A204.1 (cell line): Measurements from ENCODE around the gene PDZD2.
"Not testable (repeated sequence)": the region's sequence is repeated elsewhere in the genome, so short reads cannot be mapped to it uniquely, and the experiment has no call there.

ENCODE experiments used
- FAIRE-seq: peaks from 2 replicates; lab custom pipeline; 2012; peaks lifted over from hg19 to GRCh38; lab: Jason Lieb, UNC

Gene PDZD2

GRCh38 chr5:31937226-31937625 lies 298.3 kb downstream of the PDZD2 start:
- FAIRE-seq: no peak

DNA sequence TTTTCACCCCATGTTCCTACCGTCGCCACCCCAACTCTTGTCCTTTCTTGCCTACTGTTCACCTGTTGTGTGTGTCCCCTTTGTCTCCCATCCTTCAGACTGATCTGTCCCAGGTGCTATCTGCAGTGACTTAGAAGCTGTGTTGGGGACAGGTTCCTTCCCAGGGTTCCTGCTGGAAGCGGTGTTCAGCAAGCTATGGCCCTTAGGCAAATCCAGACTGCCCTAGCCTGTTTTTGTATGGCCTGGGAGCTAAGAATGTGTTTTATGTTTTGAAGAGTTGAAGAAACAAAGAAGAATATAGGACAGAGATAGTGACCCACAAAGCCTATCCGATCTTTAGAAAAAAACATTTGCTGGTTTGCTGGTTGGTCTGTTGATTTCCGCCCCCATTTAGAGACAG lies 298.8 kb downstream of the PDZD2 start:
- FAIRE-seq: no peak

DNA sequence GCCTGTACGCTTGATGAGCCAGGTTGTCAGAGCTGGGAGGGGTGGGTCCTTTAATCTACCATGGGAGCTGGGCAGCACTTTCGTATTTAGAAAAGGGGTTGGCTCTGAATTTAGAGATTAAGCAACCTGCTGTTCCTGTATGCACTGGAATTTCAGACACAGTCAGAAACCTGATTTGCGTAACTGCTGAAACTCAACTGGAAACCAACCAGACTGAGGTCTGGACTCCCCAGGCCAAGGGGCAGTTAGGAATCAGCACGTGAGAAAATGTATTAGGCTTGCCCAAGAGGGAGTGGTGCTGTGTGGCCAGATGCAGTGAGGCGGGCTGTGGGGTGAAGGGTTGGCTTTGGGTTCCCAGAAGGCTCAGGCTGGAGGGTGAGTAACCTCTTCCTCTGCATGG lies 300.2 kb downstream of the PDZD2 start:
- FAIRE-seq: no peak

DNA sequence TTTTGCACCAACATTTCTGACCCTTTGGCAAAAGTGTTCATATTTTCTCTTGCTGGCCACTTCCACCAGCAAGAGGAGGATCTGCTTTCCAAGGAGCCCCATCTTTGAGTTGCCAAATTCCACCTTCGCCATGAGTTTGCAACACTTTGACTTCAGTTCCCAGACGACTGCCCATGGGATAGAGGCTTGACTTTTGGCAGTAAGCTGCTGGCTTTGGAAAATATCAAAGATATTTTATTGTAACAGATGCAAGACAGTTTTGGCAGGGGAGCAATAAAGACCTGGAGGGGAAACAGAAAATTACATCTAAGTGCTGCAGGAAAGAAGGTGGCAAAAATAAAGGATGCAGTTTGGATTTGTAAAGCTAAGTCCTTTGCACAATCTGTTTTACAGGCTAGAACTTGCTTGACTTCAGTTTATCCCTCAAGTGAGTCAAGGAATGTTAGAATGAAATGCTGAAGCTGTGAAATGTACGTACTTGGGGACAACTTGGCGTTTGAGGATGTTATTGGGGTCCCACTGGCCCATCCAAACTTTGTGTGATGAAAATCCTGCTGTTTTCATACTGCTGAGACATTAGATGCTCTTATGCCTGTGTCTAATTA lies 302.3 kb downstream of the PDZD2 start:
- no peak for FAIRE-seq

GRCh38 chr5:31942546-31942945 lies 303.6 kb downstream of the PDZD2 start:
- no peak for FAIRE-seq

DNA sequence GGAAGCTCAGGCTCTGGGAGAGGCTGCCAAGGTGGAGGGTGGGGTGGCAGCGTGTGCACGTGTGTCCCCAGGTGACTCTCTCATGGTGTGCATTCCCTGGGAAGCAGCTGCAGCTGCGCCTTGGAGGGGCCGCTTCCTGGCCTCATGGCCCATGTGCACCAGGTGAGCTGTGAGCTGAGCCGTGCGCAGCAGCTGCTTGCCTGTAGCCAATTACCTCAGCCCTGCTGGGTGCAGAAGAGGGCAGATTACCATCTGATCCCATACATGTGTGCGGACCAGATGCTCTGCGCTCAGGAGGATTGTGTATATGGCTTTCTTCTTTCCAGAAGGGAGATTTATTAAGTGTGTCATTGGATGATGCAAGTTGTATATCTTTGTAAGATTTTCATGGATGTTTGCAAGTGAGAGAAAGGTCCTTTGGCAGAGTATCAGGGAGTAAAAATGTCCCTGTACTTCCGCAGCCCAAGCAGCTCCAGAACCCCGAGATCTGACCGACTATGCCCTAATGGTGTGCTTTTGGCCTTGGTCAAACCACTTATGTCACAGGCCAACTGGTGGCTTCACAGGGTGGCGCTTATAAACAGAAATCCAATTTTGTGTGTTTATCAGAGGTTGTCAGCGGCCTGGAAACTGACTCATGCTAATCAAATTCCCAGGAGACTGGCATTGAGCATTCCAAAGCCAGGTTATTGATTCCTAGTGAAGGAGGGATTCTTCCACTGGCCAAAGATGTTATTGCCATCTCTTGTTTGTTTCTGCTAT lies 305.9 kb downstream of the PDZD2 start:
- no peak for FAIRE-seq

DNA sequence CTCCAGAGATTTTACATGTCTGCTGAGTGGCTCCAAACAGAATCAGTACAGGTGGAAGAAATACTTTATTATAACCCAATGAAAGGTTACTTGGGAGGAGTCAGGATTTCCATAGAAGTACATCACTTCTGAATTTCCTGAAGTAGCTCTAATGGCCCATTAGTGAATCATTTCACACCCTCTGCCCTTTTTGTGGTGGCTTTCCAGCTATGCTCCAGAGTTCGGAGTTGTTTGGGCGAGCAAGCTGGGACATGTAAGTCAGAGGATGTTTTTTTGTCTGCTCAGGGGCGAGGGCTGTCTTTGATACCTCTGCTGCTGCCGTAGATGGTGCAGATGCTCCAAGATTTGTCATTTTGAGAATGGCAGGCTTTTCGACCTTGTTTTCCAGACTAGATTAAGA lies 309.1 kb downstream of the PDZD2 start:
- FAIRE-seq: no peak

DNA sequence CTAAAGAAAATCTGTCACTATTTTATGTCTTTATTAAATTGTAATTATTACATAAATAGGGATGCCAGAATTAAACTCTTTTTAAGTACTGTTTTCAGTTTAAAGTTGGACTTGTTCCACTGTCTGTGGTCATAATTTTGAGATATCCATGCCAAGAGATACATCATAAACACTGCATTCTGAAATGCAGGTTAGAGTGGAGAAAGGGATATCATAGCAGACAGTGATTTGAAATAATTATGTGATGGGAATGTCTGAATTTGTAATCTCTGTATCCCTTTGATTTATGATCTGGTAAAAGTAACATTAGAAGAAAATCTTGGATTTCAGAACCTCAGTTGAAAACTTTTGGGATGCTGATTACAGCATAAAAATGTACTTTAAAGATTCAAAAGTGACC lies 313.1 kb downstream of the PDZD2 start:
- FAIRE-seq: no peak

DNA sequence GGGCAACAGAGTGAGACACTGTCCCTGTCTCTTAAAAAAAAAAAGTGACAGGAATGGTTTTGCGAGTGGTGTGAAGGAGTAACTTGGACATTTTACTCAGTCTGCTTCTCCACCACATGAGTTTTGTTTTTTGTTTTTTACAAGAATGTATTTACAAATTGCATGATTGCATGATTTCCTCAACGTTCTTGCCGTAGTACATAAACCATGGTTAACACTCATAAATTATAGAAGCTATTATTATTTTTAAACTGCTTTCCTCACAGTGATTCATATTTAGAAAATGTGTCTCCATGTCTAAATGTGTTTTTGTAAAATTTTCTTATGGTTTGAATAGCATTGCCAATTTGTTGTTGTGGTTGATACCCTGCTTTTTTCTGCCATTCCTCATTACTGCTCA lies 315.2 kb downstream of the PDZD2 start:
- no peak for FAIRE-seq

DNA sequence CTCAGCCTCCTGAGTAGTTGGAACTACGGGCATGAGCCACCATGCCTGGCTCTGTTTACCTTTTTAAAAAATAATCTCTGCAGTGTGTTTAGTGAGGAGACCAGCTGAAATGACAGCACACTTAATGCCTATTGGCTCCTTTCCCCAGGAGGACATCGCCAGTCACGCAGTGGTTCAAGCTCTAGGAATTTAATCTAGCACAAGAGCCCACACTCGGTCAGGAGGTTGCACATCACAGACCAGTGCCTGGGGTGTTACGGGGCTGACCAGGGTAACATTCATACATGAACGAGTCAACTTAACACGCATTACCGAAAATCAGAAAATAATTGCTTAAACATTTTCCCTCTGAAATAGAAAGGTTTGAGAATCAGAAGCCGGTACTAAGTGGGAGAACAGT lies 318.2 kb downstream of the PDZD2 start:
- FAIRE-seq: no peak

DNA sequence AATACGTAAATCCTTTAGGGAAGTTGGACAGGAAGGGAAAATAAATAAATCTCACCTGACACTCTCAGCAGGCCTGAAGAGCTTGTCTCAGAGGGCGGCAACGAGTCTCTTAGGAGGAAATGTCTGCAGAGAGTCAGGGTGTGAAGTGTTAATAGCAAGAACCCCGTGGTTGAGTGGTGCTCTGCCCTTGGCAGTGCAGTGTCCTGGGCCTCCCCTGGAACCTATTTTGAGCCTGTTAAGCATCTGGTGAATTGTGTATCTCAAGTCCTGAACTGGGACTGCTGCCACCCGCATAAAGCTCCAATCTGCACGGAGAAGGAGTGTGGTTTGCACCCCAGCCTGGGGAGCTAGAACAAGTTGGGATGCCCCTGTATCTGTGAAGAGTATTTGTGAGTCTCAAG lies 323.4 kb downstream of the PDZD2 start:
- no peak for FAIRE-seq

- FAIRE-seq: no peak
These were observed 324.0 kb downstream of the PDZD2 start for GRCh38 chr5:31962871-31963307.

- FAIRE-seq: no peak
These were observed 324.6 kb downstream of the PDZD2 start for GRCh38 chr5:31963358-31964006.

DNA sequence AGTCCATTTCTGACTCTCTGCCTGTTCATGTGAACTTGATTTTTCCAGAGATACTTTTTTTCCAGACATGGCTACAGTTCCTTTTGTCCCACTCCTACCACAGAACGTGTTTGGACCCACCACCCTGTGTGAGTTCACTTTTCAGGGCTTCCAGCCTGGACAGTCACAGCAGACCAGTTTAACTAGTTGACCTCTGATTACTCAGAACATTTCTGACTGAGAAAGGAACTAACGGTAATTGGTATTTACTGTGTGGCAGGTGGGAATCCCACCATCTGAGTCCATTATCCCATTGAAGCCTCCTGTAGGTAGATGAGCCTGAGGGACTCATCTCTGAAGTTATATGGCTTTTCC lies 325.1 kb downstream of the PDZD2 start:
- no peak for FAIRE-seq

DNA sequence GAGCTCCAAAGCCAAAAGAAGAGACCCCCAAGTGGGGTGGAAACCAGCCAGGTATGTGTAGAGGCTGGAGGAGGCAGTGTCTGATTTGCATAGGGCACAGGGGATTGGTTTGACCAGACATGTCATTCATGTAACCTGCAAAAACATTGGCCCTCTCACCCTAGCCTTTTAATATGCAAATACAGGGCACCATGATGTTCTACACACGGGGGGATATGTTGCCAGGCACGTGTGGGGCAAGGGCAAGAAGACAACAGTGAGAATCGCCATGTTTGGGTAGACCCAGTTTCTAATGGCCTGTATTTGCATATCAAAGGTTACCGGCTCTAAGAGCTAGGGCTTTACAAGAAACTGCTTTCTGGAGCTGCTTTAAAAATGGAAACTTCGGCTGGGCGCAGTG lies 326.3 kb downstream of the PDZD2 start:
- FAIRE-seq: no peak

DNA sequence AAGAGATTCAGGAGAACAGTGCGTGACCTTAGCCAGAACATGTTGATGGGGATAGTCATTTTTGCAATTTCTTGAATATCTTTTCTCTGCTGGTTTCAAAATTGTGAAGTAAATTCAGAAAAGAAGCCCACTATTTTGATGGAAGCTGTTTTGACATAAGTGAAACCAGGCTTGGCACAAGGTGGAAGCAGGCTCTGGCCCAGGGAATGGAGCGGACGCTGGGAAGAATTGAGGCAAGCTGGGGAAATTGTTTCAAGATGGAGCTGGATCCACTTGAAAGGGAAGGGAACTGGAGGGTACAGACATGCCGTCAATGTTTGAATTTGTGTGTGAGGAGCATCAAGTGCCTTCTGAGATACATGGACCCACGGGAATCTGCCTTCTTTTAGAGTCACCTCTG lies 328.0 kb downstream of the PDZD2 start:
- no peak for FAIRE-seq

DNA sequence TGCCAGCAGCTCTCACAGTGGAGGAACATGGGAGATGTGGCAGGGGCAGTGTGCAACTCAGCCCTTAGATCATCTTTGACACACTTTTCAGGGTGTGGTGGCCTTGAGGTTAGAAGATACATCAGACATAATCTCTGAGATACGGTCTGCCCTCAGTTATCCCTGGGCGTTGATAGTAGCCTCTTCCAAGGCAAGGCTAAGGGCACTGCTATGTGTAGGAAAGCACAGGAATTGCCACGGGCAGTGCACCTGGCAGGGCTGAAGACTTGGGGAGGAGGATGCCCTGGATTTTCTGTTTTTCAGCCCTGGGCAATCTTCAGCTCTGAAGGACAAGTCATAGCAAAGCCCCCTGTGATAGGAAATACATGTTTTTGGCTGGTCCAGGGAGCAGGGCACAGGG lies 328.5 kb downstream of the PDZD2 start:
- no peak for FAIRE-seq

DNA sequence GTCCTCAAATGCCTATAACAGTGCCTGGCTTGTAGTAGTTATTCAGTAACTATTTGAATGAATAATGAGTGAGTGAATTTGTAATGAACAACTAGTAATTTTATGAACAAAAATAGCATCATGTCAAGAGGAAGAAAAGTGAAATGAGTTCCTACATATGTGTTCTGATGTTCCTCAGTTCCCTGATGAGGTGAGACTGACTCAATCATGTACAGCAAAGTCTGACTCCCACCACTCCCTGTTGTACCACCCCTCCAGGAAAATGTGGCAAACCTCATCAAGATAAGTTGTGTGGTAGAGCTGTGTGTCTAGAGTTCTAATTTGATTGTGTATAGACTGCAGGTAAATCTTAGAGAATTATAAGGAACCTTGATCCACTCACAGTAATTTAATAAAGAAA lies 333.6 kb downstream of the PDZD2 start:
- FAIRE-seq: no peak

DNA sequence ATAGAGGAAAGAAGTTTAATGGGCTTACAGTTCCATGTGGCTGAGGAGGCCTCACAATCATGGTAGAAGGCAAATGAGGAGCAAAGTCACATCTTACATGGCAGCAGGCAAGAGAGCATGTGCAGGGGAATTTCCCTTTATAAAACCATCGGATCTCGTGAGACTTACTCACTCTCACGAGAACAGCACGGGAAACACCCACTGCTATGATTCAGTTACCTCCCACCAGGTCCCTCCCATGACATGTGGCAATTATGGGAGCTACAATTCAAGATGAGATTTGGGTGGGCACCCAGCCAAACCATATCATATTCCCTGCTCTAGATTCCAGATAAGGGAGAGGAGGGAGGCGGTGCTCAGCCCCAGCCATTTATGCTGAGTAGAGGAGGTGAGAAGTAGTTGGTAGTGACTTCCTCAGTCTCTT lies 336.3 kb downstream of the PDZD2 start:
- not testable (repeated sequence) for FAIRE-seq

- FAIRE-seq: no peak
These were observed 337.2 kb downstream of the PDZD2 start for GRCh38 chr5:31976169-31976568.

DNA sequence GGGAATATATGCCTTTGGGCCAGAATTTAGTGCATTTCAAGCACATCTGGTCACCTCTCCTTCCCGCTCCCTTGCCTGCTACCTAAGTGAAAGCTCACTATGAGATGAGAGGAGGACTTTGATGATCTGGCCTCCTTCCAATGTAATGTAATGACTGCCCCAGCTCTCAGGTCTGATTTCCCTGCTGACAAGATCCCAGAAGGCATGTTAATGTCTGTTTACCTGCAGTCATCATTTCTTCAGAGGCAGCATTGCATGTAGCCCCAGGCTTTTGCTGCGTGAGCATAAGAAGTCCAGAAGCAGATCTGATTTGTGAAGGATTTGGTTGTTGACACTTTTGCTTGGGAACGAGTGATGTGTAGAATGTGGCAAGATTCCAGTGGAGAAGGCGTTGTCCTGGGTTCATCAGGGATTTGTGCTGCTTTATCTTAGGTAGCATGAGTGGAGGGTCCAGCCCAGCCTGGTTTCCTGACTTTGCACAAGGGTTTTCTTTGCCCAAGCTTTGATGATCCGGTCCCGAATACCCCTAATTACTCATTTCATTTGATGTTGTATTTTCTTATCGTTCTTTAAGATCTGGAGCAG lies 342.5 kb downstream of the PDZD2 start:
- no peak for FAIRE-seq

- FAIRE-seq: no peak
These were observed 343.1 kb downstream of the PDZD2 start for GRCh38 chr5:31982027-31982426.

DNA sequence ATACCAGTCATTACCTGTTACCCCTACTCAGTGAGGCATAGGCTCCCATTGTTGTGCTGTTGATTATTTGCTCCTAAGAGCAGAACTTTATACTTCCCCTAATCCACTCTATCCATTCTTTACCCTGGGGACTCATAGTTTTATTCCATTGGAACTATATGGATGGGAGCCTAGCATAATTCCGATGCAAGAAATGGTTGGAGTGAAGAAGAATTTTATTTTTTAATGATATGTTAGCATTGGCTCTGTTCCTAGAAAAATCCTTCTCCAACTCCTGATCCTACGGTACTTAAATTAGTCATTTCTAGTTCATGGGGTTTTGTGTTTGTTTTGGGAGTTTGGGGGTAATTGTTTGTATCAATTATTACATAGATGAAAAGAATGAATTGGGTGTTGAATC lies 343.7 kb downstream of the PDZD2 start:
- FAIRE-seq: no peak
